H1 (cell line): Measurements from ENCODE around the gene CENATAC.

Experiments used
- BCL11A ChIP-seq, 2 experiments: IDR thresholded peaks; one replicate each; pipeline ENCODE4 v1.6.1; 2011; ENCODE audit warnings: low read depth in 2 of 2, low read length in 2 of 2, mild to moderate bottlenecking in 2 of 2
- CHD2 ChIP-seq: IDR thresholded peaks from 2 replicates; pipeline ENCODE4 v1.6.1; 2012; ENCODE audit warnings: low read length, improper control_type of control experiment
- CTCF ChIP-seq, 3 experiments: IDR thresholded peaks; 1 replicate in 2 of 3; 2 replicates in 1 of 3; pipeline versions ENCODE4 v1.5.1 to v1.6.1; 2011; ENCODE audit warnings: low read length in 3 of 3, mild to moderate bottlenecking in 3 of 3, inconsistent platforms in 2 of 3, low read depth in 1 of 3, moderate library complexity in 1 of 3; ENCODE audit not compliant: insufficient read depth in 1 of 3; ENCODE audit errors: control extremely low read depth in 1 of 3
- EZH2 ChIP-seq: fragments of 200-600 bp; sonication (generic); IDR thresholded peaks from 2 replicates; pipeline ENCODE4 v1.7.1; 2012; ENCODE audit warnings: low read depth, mild to moderate bottlenecking, moderate library complexity, low read length, inconsistent platforms; ENCODE audit not compliant: severe bottlenecking
- GTF2F1 ChIP-seq: IDR thresholded peaks from 2 replicates; pipeline ENCODE4 v1.6.1; 2012; ENCODE audit warnings: low read depth, low read length, improper control_type of control experiment, borderline replicate concordance
- NANOG ChIP-seq: IDR thresholded peaks from 2 replicates; pipeline ENCODE4 v1.6.1; 2011; ENCODE audit warnings: low read length, low read depth, mild to moderate bottlenecking, inconsistent platforms; ENCODE audit not compliant: insufficient read depth, poor library complexity, severe bottlenecking
- POLR2A ChIP-seq, 2 experiments: IDR thresholded peaks; 1 replicate in 1 of 2; 2 replicates in 1 of 2; pipeline ENCODE4 v1.6.1; 2011; ENCODE audit warnings: low read depth in 2 of 2, low read length in 2 of 2, mild to moderate bottlenecking in 2 of 2; ENCODE audit errors: control extremely low read depth in 1 of 2
- POLR2AphosphoS5 ChIP-seq: IDR thresholded peaks from 2 replicates; pipeline ENCODE4 v1.6.1; 2011; ENCODE audit warnings: low read depth, low read length

- no peak for TF ChIP-seq NANOG
- TF ChIP-seq BCL11A (IDR thresholded peaks at IDR 0.05; ENCODE audit: low read depth in 2 of 2, low read length in 2 of 2): no peak
- peak; percentile 38 to 63 (median 38) for TF ChIP-seq CTCF (IDR thresholded peaks at IDR 0.05; ENCODE audit: control extremely low read depth in 1 of 3, insufficient read depth in 1 of 3, low read depth in 1 of 3, low read length in 3 of 3)
- TF ChIP-seq POLR2AphosphoS5: no peak
- TF ChIP-seq GTF2F1: no peak
- no peak for TF ChIP-seq CHD2
- no peak for TF ChIP-seq POLR2A (IDR thresholded peaks at IDR 0.05; ENCODE audit: control extremely low read depth in 1 of 2, low read depth in 2 of 2, low read length in 2 of 2)
- TF ChIP-seq EZH2: no peak
Measured at GRCh38 chr11:119044708-119045107, 46.8 kb downstream of the CENATAC start.
